HepG2 (cell line): ENCODE measurements around the gene FAM89B. TPM values are rescaled to one million over a fixed set of nuclear protein-coding genes. Genes with fewer than 3 reads are reported as not detected.

Experiments
- ATF3 ChIP-seq: sonication (generic); formaldehyde crosslinking; IDR thresholded peaks from 2 replicates; pipeline ENCODE4 v1.4.0; 2020; ENCODE audit warnings: missing genetic modification reagents
- CHCHD3 ChIP-seq: sonication (generic); formaldehyde crosslinking; IDR thresholded peaks from 2 replicates; pipeline ENCODE4 v1.8.0; 2022; ENCODE audit warnings: mild to moderate bottlenecking, missing genetic modification reagents, moderate library complexity
- DMAP1 ChIP-seq: IDR thresholded peaks from 2 replicates; pipeline ENCODE4 v1.6.1; 2016
- HNF4G ChIP-seq, 2 experiments: sonication (generic) in 1 of 2; formaldehyde crosslinking in 1 of 2; IDR thresholded peaks; 2 replicates each; pipeline versions ENCODE4 v1.4.0 to v1.6.1; 2011 to 2020; ENCODE audit warnings: borderline replicate concordance in 2 of 2, low read depth in 2 of 2, mild to moderate bottlenecking in 2 of 2, low read length in 1 of 2, missing genetic modification reagents in 1 of 2, moderate library complexity in 1 of 2
- MTA3 ChIP-seq: sonication (generic); formaldehyde crosslinking; IDR thresholded peaks from 2 replicates; pipeline ENCODE4 v1.4.0; 2020; ENCODE audit warnings: missing genetic modification reagents
- NFATC3 ChIP-seq: sonication (generic); formaldehyde crosslinking; IDR thresholded peaks from 2 replicates; pipeline ENCODE4 v1.5.1; 2020; ENCODE audit warnings: mild to moderate bottlenecking, missing genetic modification reagents
- RERE ChIP-seq: IDR thresholded peaks from 2 replicates; pipeline ENCODE4 v1.6.1; 2016; ENCODE audit warnings: low read depth, missing genetic modification reagents, missing compliant biosample characterization
- RFX3 ChIP-seq: IDR thresholded peaks from 2 replicates; pipeline ENCODE4 v1.6.1; 2016; ENCODE audit warnings: missing biosample characterization, missing genetic modification reagents
- ZNF280D ChIP-seq: sonication (generic); formaldehyde crosslinking; IDR thresholded peaks from 2 replicates; pipeline ENCODE4 v1.5.1; 2020; ENCODE audit warnings: mild to moderate bottlenecking, missing genetic modification reagents
- ZNF354B ChIP-seq: sonication (generic); formaldehyde crosslinking; IDR thresholded peaks from 2 replicates; pipeline ENCODE4 v1.8.0; 2022; ENCODE audit warnings: mild to moderate bottlenecking, missing genetic modification reagents
- ZNF883 ChIP-seq: sonication (generic); formaldehyde crosslinking; IDR thresholded peaks from 2 replicates; pipeline ENCODE4 v1.5.1; 2020; ENCODE audit warnings: mild to moderate bottlenecking, missing genetic modification reagents; ENCODE audit errors: not compliant biosample characterization
- polyA plus RNA-seq, 8 experiments: library from polyadenylated mRNA; depleted of rRNA in 3 of 8; stranded (reverse) in 7 of 8; unstranded in 1 of 8; fragments of >200 nt; fragmentation: Illumina TruSeq in 4 of 8; extraction: Trizol in 4 of 8; gene quantifications; 2 replicates each; pipeline versions ENCODE4 v1.2.1 to v1.2.3, GENCODE V29; 2011 to 2016; ENCODE audit warnings: low read depth in 4 of 8, missing spikeins in 1 of 8, mixed read lengths in 1 of 8; ENCODE audit not compliant: insufficient read depth in 1 of 8
- total RNA-seq, 5 experiments: library from RNA; depleted of rRNA; stranded (reverse); fragments of >200 nt; fragmentation: Illumina TruSeq; extraction: Trizol; gene quantifications; 2 replicates each; pipeline ENCODE4 v1.2.3, GENCODE V29; 2016; ENCODE audit warnings: low read depth in 1 of 5
- TF ChIP-seq, protein P1 (sequence below): sonication (generic); formaldehyde crosslinking; IDR thresholded peaks from 2 replicates; pipeline ENCODE4 v1.4.0; 2020; ENCODE audit warnings: missing genetic modification reagents, borderline replicate concordance
- TF ChIP-seq, protein P2 (sequence below): sonication (generic); formaldehyde crosslinking; IDR thresholded peaks from 2 replicates; pipeline ENCODE4 v1.4.0; 2020; ENCODE audit warnings: missing genetic modification reagents, borderline replicate concordance

Gene FAM89B
- total and polyA plus RNA-seq, 2 of the 13 experiments (the other 11 are each of a cell fraction or from before 2014, with no cell fraction given): 5.7 to 8.0 TPM

DNA sequence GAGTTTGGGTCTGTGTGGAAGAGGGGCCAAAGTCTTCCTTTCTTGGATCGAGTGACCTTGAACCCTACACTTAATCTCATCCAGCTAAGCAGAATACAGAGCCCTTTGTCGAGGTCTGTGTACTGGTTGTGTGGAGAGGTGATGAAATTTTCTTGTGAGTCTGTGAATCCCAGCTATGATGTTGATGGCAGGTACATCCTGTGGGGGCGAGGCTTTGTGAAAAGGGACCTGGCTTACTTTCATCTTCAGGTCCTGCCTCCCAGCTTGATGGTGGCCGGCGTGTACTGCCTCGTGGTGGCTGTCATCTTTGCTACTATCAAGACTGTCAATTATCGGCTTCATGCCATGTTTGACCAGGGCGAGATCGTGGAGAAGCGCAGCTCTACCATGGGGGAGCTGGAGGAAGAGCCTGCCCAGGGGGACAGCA is 44.2 kb downstream of the FAM89B start (continued):
- TF ChIP-seq RERE (CRISPR knock-in tag) (no peak), RFX3 (CRISPR knock-in tag) (no peak), NFATC3 (CRISPR knock-in tag) (no peak), ZNF354B (CRISPR knock-in tag) (no peak), CHCHD3 (CRISPR knock-in tag) (no peak), ATF3 (CRISPR knock-in tag) (peak; percentile 84), ZNF280D (no peak), DMAP1 (CRISPR knock-in tag) (peak; percentile 26), ZNF883 (no peak), HNF4G (IDR thresholded peaks at IDR 0.05; ENCODE audit: borderline replicate concordance, low read depth, low read length) (peak; percentile 68), HNF4G (CRISPR knock-in tag; IDR thresholded peaks at IDR 0.05; ENCODE audit: borderline replicate concordance, low read depth) (0 out of 2 replicates have a peak, but pooled peaks have one; percentile 68), MTA3 (CRISPR knock-in tag) (no peak)
- TF ChIP-seq, protein P1, sequence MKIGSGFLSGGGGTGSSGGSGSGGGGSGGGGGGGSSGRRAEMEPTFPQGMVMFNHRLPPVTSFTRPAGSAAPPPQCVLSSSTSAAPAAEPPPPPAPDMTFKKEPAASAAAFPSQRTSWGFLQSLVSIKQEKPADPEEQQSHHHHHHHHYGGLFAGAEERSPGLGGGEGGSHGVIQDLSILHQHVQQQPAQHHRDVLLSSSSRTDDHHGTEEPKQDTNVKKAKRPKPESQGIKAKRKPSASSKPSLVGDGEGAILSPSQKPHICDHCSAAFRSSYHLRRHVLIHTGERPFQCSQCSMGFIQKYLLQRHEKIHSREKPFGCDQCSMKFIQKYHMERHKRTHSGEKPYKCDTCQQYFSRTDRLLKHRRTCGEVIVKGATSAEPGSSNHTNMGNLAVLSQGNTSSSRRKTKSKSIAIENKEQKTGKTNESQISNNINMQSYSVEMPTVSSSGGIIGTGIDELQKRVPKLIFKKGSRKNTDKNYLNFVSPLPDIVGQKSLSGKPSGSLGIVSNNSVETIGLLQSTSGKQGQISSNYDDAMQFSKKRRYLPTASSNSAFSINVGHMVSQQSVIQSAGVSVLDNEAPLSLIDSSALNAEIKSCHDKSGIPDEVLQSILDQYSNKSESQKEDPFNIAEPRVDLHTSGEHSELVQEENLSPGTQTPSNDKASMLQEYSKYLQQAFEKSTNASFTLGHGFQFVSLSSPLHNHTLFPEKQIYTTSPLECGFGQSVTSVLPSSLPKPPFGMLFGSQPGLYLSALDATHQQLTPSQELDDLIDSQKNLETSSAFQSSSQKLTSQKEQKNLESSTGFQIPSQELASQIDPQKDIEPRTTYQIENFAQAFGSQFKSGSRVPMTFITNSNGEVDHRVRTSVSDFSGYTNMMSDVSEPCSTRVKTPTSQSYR (CRISPR knock-in tag): peak; percentile 57; the same call in 1 of the 2 replicates
- TF ChIP-seq, protein P2, sequence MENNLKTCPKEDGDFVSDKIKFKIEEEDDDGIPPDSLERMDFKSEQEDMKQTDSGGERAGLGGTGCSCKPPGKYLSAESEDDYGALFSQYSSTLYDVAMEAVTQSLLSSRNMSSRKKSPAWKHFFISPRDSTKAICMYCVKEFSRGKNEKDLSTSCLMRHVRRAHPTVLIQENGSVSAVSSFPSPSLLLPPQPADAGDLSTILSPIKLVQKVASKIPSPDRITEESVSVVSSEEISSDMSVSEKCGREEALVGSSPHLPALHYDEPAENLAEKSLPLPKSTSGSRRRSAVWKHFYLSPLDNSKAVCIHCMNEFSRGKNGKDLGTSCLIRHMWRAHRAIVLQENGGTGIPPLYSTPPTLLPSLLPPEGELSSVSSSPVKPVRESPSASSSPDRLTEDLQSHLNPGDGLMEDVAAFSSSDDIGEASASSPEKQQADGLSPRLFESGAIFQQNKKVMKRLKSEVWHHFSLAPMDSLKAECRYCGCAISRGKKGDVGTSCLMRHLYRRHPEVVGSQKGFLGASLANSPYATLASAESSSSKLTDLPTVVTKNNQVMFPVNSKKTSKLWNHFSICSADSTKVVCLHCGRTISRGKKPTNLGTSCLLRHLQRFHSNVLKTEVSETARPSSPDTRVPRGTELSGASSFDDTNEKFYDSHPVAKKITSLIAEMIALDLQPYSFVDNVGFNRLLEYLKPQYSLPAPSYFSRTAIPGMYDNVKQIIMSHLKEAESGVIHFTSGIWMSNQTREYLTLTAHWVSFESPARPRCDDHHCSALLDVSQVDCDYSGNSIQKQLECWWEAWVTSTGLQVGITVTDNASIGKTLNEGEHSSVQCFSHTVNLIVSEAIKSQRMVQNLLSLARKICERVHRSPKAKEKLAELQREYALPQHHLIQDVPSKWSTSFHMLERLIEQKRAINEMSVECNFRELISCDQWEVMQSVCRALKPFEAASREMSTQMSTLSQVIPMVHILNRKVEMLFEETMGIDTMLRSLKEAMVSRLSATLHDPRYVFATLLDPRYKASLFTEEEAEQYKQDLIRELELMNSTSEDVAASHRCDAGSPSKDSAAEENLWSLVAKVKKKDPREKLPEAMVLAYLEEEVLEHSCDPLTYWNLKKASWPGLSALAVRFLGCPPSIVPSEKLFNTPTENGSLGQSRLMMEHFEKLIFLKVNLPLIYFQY: peak; percentile 25; the same call in 1 of the 2 replicates
